T-helper 22 cell (primary cell): ENCODE measurements around the gene AP5B1.

Source experiments
- DNase-seq: peaks from one replicate; pipeline ENCODE4 v3.0.0-alpha.2; 2020; ENCODE audit warnings: low read depth

AP5B1 gene

GRCh38 chr11:65780770-65781151 lies at the start of gene AP5B1:
AP5B1 (minus strand) TSS chr11:65780976; CDS start chr11:65780591, 385 bp downstream.
- DNase-seq = peak; percentile 67

- no peak for DNase-seq
Observed at GRCh38 chr11:65829459-65829858, 48.7 kb upstream of the AP5B1 start.

- DNase-seq = no peak
Observed at GRCh38 chr11:65826984-65827735, 46.4 kb upstream of the AP5B1 start.

GRCh38 chr11:65822776-65823528 lies 42.2 kb upstream of the AP5B1 start:
- no peak for DNase-seq

- no peak for DNase-seq
Observed at GRCh38 chr11:65821107-65821506, 40.3 kb upstream of the AP5B1 start.

GRCh38 chr11:65817835-65818680 lies 37.3 kb upstream of the AP5B1 start:
- DNase-seq = peak; percentile 76

GRCh38 chr11:65817312-65817834 lies 36.6 kb upstream of the AP5B1 start:
- DNase-seq = no peak

- DNase-seq = no peak
Observed at GRCh38 chr11:65816696-65817095, 35.9 kb upstream of the AP5B1 start.

GRCh38 chr11:65814986-65815565 lies 34.3 kb upstream of the AP5B1 start:
- DNase-seq = no peak

- no peak for DNase-seq
Observed at GRCh38 chr11:65814131-65814985, 33.6 kb upstream of the AP5B1 start.

GRCh38 chr11:65811764-65812475 lies 31.1 kb upstream of the AP5B1 start:
- DNase-seq = no peak

- no peak for DNase-seq
Observed at GRCh38 chr11:65810046-65810868, 29.5 kb upstream of the AP5B1 start.

- no peak for DNase-seq
Observed at GRCh38 chr11:65809496-65809895, 28.7 kb upstream of the AP5B1 start.

- DNase-seq = no peak
Observed at GRCh38 chr11:65808744-65809341, 28.1 kb upstream of the AP5B1 start.

- DNase-seq = no peak
Observed at GRCh38 chr11:65806979-65807378, 26.2 kb upstream of the AP5B1 start.

- DNase-seq = no peak
Observed at GRCh38 chr11:65803797-65804492, 23.2 kb upstream of the AP5B1 start.

GRCh38 chr11:65802841-65803240 lies 22.1 kb upstream of the AP5B1 start:
- no peak for DNase-seq
